ENCODE results near the gene PCNX2. TPM values are rescaled to one million over a fixed set of nuclear protein-coding genes. Genes with fewer than 3 reads are reported as not detected.
"Not testable (repeated sequence)": the region's sequence is repeated elsewhere in the genome, so short reads cannot be mapped to it uniquely, and the experiment has no call there.

The PCNX2 gene
- total and polyA plus RNA-seq, 4 donors, result 24.4 to 85.8 (median 29.8) TPM

GRCh38 chr1:233182587-233182986 is 112.9 kb downstream of the PCNX2 start:
- DNase-seq (ENCODE audit: low read depth in 4 of 6, low spot score in 6 of 6), result no peak
- Histone ChIP-seq H3K36me3 (ENCODE audit: control insufficient read depth, insufficient read depth, low read length) (no peaks in the 10 kb centered on the region), H3K4me1 (ENCODE audit: control insufficient read depth, insufficient read depth, low read length) (no peaks in the 10 kb centered on the region), H3K27ac (ENCODE audit: low read depth, low read length) (no peak overlapping the region), H3K9me3 (ENCODE audit: control insufficient read depth, insufficient read depth, low read length) (no peaks in the 10 kb centered on the region), H3K4me3 (ENCODE audit: low read depth, low read length) (no peak overlapping the region), H3K27me3 (ENCODE audit: control insufficient read depth, insufficient read depth, low read length) (no peaks in the 10 kb centered on the region)
- WGBS (ENCODE audit: insufficient coverage), result 95% methylated on average over 2 of the region's 2 CpGs

GRCh38 chr1:233180641-233181364 is 114.7 kb downstream of the PCNX2 start:
- H3K9me3 ChIP-seq (ENCODE audit: control insufficient read depth, insufficient read depth, low read length), result no peaks in the 10 kb centered on the region
- H3K27me3 ChIP-seq (ENCODE audit: control insufficient read depth, insufficient read depth, low read length), result no peaks in the 10 kb centered on the region
- DNase-seq (ENCODE audit: low read depth in 4 of 6, low spot score in 6 of 6), result no peak
- no peak overlapping the region for H3K27ac ChIP-seq (ENCODE audit: low read depth, low read length)
- 92% methylated on average over 7 of the region's 9 CpGs for WGBS (ENCODE audit: insufficient coverage)
- H3K4me1 ChIP-seq (ENCODE audit: control insufficient read depth, insufficient read depth, low read length), result no peaks in the 10 kb centered on the region
- peaks cover 3% of the 10 kb centered on the region for H3K36me3 ChIP-seq (ENCODE audit: control insufficient read depth, insufficient read depth, low read length)
- no peak overlapping the region for H3K4me3 ChIP-seq (ENCODE audit: low read depth, low read length)

DNA sequence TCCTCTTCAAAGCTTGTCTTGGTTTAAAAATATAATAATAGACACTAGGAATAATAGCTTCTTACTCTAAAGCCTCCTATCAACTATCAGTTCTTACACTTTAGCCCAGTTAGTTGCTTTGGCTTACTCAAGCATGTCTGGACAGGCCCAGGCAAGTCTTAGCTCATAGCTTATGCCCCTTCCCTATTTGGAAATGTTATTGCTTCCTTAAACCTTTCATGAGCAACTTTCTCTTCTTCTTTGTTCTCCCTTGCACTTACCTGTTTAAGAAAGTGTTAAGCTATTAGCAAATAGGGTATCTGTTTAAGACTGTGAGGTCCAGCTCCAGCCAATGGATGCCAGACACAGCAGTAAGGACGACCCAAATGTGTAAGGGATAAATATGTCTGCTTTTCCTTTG is 115.9 kb downstream of the PCNX2 start:
- not testable (repeated sequence) for H3K9me3 ChIP-seq (ENCODE audit: control insufficient read depth, insufficient read depth, low read length); H3K27ac ChIP-seq (ENCODE audit: low read depth, low read length); H3K4me3 ChIP-seq (ENCODE audit: low read depth, low read length); H3K36me3 ChIP-seq (ENCODE audit: control insufficient read depth, insufficient read depth, low read length); H3K27me3 ChIP-seq (ENCODE audit: control insufficient read depth, insufficient read depth, low read length); H3K4me1 ChIP-seq (ENCODE audit: control insufficient read depth, insufficient read depth, low read length); DNase-seq (ENCODE audit: low read depth in 4 of 6, low spot score in 6 of 6)
- WGBS (ENCODE audit: insufficient coverage), result 67% methylated on average over 1 of the region's 1 CpG

GRCh38 chr1:233172201-233172600 is 123.3 kb downstream of the PCNX2 start:
- WGBS (ENCODE audit: insufficient coverage), result 90% methylated on average over 2 of the region's 2 CpGs
- H3K27ac ChIP-seq (ENCODE audit: low read depth, low read length), result no peak overlapping the region
- H3K9me3 ChIP-seq (ENCODE audit: control insufficient read depth, insufficient read depth, low read length), result peaks cover 2% of the 10 kb centered on the region
- peak in 1 of 6 donors; percentile 11 for DNase-seq (ENCODE audit: low read depth in 4 of 6, low spot score in 6 of 6)
- H3K27me3 ChIP-seq (ENCODE audit: control insufficient read depth, insufficient read depth, low read length), result no peaks in the 10 kb centered on the region
- H3K4me1 ChIP-seq (ENCODE audit: control insufficient read depth, insufficient read depth, low read length), result no peaks in the 10 kb centered on the region
- H3K4me3 ChIP-seq (ENCODE audit: low read depth, low read length), result no peak overlapping the region
- peaks cover 3% of the 10 kb centered on the region for H3K36me3 ChIP-seq (ENCODE audit: control insufficient read depth, insufficient read depth, low read length)

GRCh38 chr1:233170741-233171140 is 124.8 kb downstream of the PCNX2 start:
- no peak for DNase-seq (ENCODE audit: low read depth in 4 of 6, low spot score in 6 of 6)
- no peaks in the 10 kb centered on the region for H3K4me1 ChIP-seq (ENCODE audit: control insufficient read depth, insufficient read depth, low read length)
- H3K27ac ChIP-seq (ENCODE audit: low read depth, low read length), result no peak overlapping the region
- no CpG with 5 or more reads among the region's 9 CpGs for WGBS (ENCODE audit: insufficient coverage)
- H3K4me3 ChIP-seq (ENCODE audit: low read depth, low read length), result no peak overlapping the region
- H3K36me3 ChIP-seq (ENCODE audit: control insufficient read depth, insufficient read depth, low read length), result no peaks in the 10 kb centered on the region
- no peaks in the 10 kb centered on the region for H3K27me3 ChIP-seq (ENCODE audit: control insufficient read depth, insufficient read depth, low read length)
- peaks cover 2% of the 10 kb centered on the region for H3K9me3 ChIP-seq (ENCODE audit: control insufficient read depth, insufficient read depth, low read length)

DNA sequence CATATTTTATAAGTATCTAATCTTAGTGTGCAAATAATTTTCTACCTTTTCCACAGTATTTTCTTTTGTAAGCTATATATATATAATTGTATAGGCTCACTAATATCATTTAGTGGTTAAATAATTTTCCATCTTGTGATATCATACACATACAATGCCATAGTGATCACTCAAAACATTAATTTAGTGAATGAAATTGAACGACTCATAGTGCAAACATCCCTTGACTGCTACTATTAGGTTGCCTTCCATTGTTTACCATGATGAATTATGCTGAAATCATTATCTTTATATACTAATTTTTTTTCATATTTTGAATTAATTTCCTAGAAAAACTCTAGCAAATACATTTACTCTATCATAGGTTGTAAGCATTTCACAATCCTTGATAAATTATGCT is 127.1 kb downstream of the PCNX2 start:
- peaks cover 4% of the 10 kb centered on the region for H3K9me3 ChIP-seq (ENCODE audit: control insufficient read depth, insufficient read depth, low read length)
- no peaks in the 10 kb centered on the region for H3K4me1 ChIP-seq (ENCODE audit: control insufficient read depth, insufficient read depth, low read length)
- no CpG with 5 or more reads among the region's 1 CpG for WGBS (ENCODE audit: insufficient coverage)

GRCh38 chr1:233166896-233167295 is 128.6 kb downstream of the PCNX2 start:
- no peak for DNase-seq (ENCODE audit: low read depth in 4 of 6, low spot score in 6 of 6)
- Histone ChIP-seq H3K4me3 (ENCODE audit: low read depth, low read length) (no peak overlapping the region), H3K36me3 (ENCODE audit: control insufficient read depth, insufficient read depth, low read length) (no peaks in the 10 kb centered on the region), H3K9me3 (ENCODE audit: control insufficient read depth, insufficient read depth, low read length) (peaks cover 2% of the 10 kb centered on the region), H3K4me1 (ENCODE audit: control insufficient read depth, insufficient read depth, low read length) (no peaks in the 10 kb centered on the region), H3K27ac (ENCODE audit: low read depth, low read length) (no peak overlapping the region), H3K27me3 (ENCODE audit: control insufficient read depth, insufficient read depth, low read length) (no peaks in the 10 kb centered on the region)
- WGBS (ENCODE audit: insufficient coverage), result no CpG with 5 or more reads among the region's 4 CpGs

More for the DNA sequence above, 127.1 kb downstream of the PCNX2 start:
- no peak overlapping the region for H3K27ac ChIP-seq (ENCODE audit: low read depth, low read length)
- no peak for DNase-seq (ENCODE audit: low read depth in 4 of 6, low spot score in 6 of 6)
- no peaks in the 10 kb centered on the region for H3K36me3 ChIP-seq (ENCODE audit: control insufficient read depth, insufficient read depth, low read length)
- H3K27me3 ChIP-seq (ENCODE audit: control insufficient read depth, insufficient read depth, low read length), result no peaks in the 10 kb centered on the region
- no peak overlapping the region for H3K4me3 ChIP-seq (ENCODE audit: low read depth, low read length)

- no peak for DNase-seq (ENCODE audit: low read depth in 4 of 6, low spot score in 6 of 6)
- whole genome bisulfite sequencing (ENCODE audit: insufficient coverage), result no CpG with 5 or more reads among the region's 1 CpG
- H3K36me3 ChIP-seq (ENCODE audit: control insufficient read depth, insufficient read depth, low read length), result no peaks in the 10 kb centered on the region
- no peak overlapping the region for H3K4me3 ChIP-seq (ENCODE audit: low read depth, low read length)
- peaks cover 2% of the 10 kb centered on the region for H3K9me3 ChIP-seq (ENCODE audit: control insufficient read depth, insufficient read depth, low read length)
- no peaks in the 10 kb centered on the region for H3K4me1 ChIP-seq (ENCODE audit: control insufficient read depth, insufficient read depth, low read length)
- H3K27ac ChIP-seq (ENCODE audit: low read depth, low read length), result no peak overlapping the region
- H3K27me3 ChIP-seq (ENCODE audit: control insufficient read depth, insufficient read depth, low read length), result no peaks in the 10 kb centered on the region
These were observed 131.8 kb downstream of the PCNX2 start for GRCh38 chr1:233163696-233164095.

GRCh38 chr1:233158322-233158721 is 137.2 kb downstream of the PCNX2 start:
- H3K9me3 ChIP-seq (ENCODE audit: control insufficient read depth, insufficient read depth, low read length), result no peaks in the 10 kb centered on the region
- DNase-seq (ENCODE audit: low read depth in 4 of 6, low spot score in 6 of 6), result no peak
- no peaks in the 10 kb centered on the region for H3K36me3 ChIP-seq (ENCODE audit: control insufficient read depth, insufficient read depth, low read length)
- H3K4me3 ChIP-seq (ENCODE audit: low read depth, low read length), result no peak overlapping the region
- H3K27me3 ChIP-seq (ENCODE audit: control insufficient read depth, insufficient read depth, low read length), result no peaks in the 10 kb centered on the region
- H3K4me1 ChIP-seq (ENCODE audit: control insufficient read depth, insufficient read depth, low read length), result no peaks in the 10 kb centered on the region
- no peak overlapping the region for H3K27ac ChIP-seq (ENCODE audit: low read depth, low read length)

- no peaks in the 10 kb centered on the region for H3K36me3 ChIP-seq (ENCODE audit: control insufficient read depth, insufficient read depth, low read length)
- DNase-seq (ENCODE audit: low read depth in 4 of 6, low spot score in 6 of 6), result no peak
- H3K4me1 ChIP-seq (ENCODE audit: control insufficient read depth, insufficient read depth, low read length), result no peaks in the 10 kb centered on the region
- no peaks in the 10 kb centered on the region for H3K27me3 ChIP-seq (ENCODE audit: control insufficient read depth, insufficient read depth, low read length)
- H3K27ac ChIP-seq (ENCODE audit: low read depth, low read length), result no peak overlapping the region
- H3K9me3 ChIP-seq (ENCODE audit: control insufficient read depth, insufficient read depth, low read length), result no peaks in the 10 kb centered on the region
- no peak overlapping the region for H3K4me3 ChIP-seq (ENCODE audit: low read depth, low read length)
These were observed 138.3 kb downstream of the PCNX2 start for GRCh38 chr1:233157245-233157644.

Measured in spinal cord (tissue), 10 donors.